ENCODE data around the gene INSC. TPM values are rescaled to one million over a fixed set of nuclear protein-coding genes. Genes with fewer than 3 reads are reported as not detected.

Gene INSC
- total and polyA plus RNA-seq, 9 of the 15 experiments (the other 6 are each of a cell fraction or from before 2014, with no cell fraction given), result not detected

DNA sequence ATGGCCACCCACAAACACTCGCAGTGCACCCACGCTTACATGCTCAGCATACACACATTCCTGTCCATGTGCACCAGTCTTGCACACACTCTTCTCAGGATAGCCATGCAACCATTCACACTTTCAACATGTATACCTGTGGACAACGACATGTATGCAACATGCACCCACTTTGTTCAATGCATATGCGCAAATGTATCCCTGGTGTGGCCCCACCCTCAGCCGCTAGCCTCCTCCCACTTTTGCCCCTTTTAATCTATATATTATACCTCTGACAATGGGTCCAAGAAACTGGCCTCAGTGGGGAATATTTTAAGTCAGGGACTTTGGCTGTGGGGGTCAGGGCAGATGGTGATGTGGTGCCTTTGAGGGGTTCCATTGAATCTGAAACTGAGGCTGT is 963 bp downstream of the INSC start (continued):
- TF ChIP-seq, protein P1, sequence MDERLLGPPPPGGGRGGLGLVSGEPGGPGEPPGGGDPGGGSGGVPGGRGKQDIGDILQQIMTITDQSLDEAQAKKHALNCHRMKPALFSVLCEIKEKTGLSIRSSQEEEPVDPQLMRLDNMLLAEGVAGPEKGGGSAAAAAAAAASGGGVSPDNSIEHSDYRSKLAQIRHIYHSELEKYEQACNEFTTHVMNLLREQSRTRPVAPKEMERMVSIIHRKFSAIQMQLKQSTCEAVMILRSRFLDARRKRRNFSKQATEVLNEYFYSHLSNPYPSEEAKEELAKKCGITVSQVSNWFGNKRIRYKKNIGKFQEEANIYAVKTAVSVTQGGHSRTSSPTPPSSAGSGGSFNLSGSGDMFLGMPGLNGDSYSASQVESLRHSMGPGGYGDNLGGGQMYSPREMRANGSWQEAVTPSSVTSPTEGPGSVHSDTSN (CRISPR knock-in tag; IDR thresholded peaks at IDR 0.05; ENCODE audit: low read depth), result no peak
- TF ChIP-seq, protein P1 (tag; conservative IDR thresholded peaks at IDR 0.05; ENCODE audit: low read depth), result no peak
- TF ChIP-seq GATAD2A (IDR thresholded peaks at IDR 0.05), result no peak

DNA sequence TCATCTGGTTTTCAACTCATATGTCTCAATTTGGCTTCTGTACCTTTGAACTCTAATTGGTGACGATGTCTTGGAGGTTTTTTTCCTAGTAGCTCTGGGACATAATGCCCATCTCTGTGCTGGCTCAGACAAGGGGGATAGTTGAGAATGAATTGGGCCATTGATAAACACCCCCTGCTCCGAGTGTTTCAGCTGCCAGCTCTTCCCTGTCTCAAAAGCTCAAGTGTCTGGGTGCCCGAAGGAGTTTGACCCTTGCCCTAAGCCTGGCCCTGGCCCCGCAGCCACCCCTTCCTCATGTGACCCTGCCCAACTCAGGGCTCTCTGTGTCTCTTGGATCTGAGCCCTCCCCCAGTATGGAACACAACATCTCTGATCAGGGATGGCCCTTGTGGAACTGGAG is 3.0 kb downstream of the INSC start:
- Histone ChIP-seq H3K27ac (ENCODE audit: extremely low read depth, low read depth, low read length) (no peak overlapping the region), H3K4me2 (ENCODE audit: insufficient read depth, low read length) (no peak overlapping the region), H2AFZ (ENCODE audit: low read depth, low read length) (no peak overlapping the region), H3K79me2 (ENCODE audit: control insufficient read depth, insufficient read depth, low read length) (no peaks in the 10 kb centered on the region), H3K9me3 (replicated peaks; ENCODE audit: control insufficient read depth, insufficient read depth, low read depth, low read length) (no peaks in the 10 kb centered on the region), H3K9ac (ENCODE audit: insufficient read depth in 1 of 2, low read depth in 2 of 2, low read length in 2 of 2) (no peak overlapping the region), H3K36me3 (ENCODE audit: control insufficient read depth, insufficient read depth, low read length) (no peaks in the 10 kb centered on the region), H3K4me3 (no peak overlapping the region), H4K20me1 (replicated peaks; ENCODE audit: control insufficient read depth, insufficient read depth, low read length) (no peaks in the 10 kb centered on the region), H3K27me3 (ENCODE audit: control insufficient read depth in 2 of 2, insufficient read depth in 2 of 2, low read length in 2 of 2) (peaks cover 3 to 13% of the 10 kb centered on the region in 2 experiments; a peak in 3 of 5 replicates), H3K4me1 (replicated peaks in 1 of 2; ENCODE audit: control insufficient read depth in 2 of 2, insufficient read depth in 2 of 2, low read length in 2 of 2) (no peaks in the 10 kb centered on the region), H3K9me1 (ENCODE audit: control insufficient read depth, insufficient read depth, low read length) (no peaks in the 10 kb centered on the region)
- ChIA-PET POLR2A (interaction anchor here (0.6 to 1.5 kb wide), 4 partner anchors 8 to 143 kb away, joined by 3 to 5 read pairs (median 4); no protein-coding TSS in a partner anchor), CTCF (ENCODE audit: low intra/inter-chr PET ratio) (interaction anchor here (0.6 kb wide), 1 partner anchor 32 kb away, joined by 4 read pairs; no protein-coding TSS in a partner anchor)
- in situ Hi-C loops (cut with MboI) (no loop called here), intact Hi-C loops (cut with micrococcal nuclease) (no loop called here)
- WGBS (ENCODE audit: insufficient coverage, low coverage, missing lambda C conversion rate), result 0% methylated on average over 4 of the region's 4 CpGs
- ATAC-seq (no peak), FAIRE-seq (no peak), DNase-seq (ENCODE audit: extremely low read depth in 1 of 4, low spot score in 3 of 4) (no peak)
- no TSS peak for BruUV-seq (replicated peaks)
- TF ChIP-seq HNRNPH1 (optimal IDR thresholded peaks at IDR 0.05; ENCODE audit: low read depth, low read length) (no peak), ZBTB8A (IDR thresholded peaks at IDR 0.05; ENCODE audit: partially characterized antibody) (no peak), THRAP3 (IDR thresholded peaks at IDR 0.05; ENCODE audit: borderline replicate concordance) (no peak), ZNF197 (CRISPR knock-in tag; IDR thresholded peaks at IDR 0.05; ENCODE audit: low read depth) (no peak), ELF2 (CRISPR knock-in tag; IDR thresholded peaks at IDR 0.05) (no peak), KLF1 (tag; IDR thresholded peaks at IDR 0.05) (no peak), RBM22 (IDR thresholded peaks at IDR 0.05; ENCODE audit: low read depth, low read length, poor library complexity, severe bottlenecking) (no peak), ELF1 (tag; IDR thresholded peaks at IDR 0.05) (no peak)
- TF ChIP-seq, protein P2, sequence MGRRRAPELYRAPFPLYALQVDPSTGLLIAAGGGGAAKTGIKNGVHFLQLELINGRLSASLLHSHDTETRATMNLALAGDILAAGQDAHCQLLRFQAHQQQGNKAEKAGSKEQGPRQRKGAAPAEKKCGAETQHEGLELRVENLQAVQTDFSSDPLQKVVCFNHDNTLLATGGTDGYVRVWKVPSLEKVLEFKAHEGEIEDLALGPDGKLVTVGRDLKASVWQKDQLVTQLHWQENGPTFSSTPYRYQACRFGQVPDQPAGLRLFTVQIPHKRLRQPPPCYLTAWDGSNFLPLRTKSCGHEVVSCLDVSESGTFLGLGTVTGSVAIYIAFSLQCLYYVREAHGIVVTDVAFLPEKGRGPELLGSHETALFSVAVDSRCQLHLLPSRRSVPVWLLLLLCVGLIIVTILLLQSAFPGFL (CRISPR knock-in tag; IDR thresholded peaks at IDR 0.05), result no peak
- TF ChIP-seq, protein P3, sequence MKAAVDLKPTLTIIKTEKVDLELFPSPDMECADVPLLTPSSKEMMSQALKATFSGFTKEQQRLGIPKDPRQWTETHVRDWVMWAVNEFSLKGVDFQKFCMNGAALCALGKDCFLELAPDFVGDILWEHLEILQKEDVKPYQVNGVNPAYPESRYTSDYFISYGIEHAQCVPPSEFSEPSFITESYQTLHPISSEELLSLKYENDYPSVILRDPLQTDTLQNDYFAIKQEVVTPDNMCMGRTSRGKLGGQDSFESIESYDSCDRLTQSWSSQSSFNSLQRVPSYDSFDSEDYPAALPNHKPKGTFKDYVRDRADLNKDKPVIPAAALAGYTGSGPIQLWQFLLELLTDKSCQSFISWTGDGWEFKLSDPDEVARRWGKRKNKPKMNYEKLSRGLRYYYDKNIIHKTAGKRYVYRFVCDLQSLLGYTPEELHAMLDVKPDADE (conservative IDR thresholded peaks at IDR 0.05; ENCODE audit: control insufficient read depth, low read depth, low read length), result no peak
- TF ChIP-seq, protein P4, sequence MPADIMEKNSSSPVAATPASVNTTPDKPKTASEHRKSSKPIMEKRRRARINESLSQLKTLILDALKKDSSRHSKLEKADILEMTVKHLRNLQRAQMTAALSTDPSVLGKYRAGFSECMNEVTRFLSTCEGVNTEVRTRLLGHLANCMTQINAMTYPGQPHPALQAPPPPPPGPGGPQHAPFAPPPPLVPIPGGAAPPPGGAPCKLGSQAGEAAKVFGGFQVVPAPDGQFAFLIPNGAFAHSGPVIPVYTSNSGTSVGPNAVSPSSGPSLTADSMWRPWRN (IDR thresholded peaks at IDR 0.05; ENCODE audit: low read depth), result no peak
